D721Med (cell line): ENCODE measurements around the gene IFNA8.
A peak's percentile ranks its signal among the peaks of the same experiment; 100 is the strongest.

Experiments used
- DNase-seq: peaks from one replicate; pipeline ENCODE4 v3.0.0; 2011; ENCODE audit warnings: low spot score; ENCODE audit not compliant: insufficient read length
- FAIRE-seq: peaks from 2 replicates; lab custom pipeline; 2011; peaks lifted over from hg19 to GRCh38; lab: Jason Lieb, UNC
- CTCF ChIP-seq: IDR thresholded peaks from 2 replicates; pipeline ENCODE4 v1.5.1; 2012; ENCODE audit warnings: mild to moderate bottlenecking, control low read depth; ENCODE audit not compliant: insufficient read depth; ENCODE audit errors: missing control alignments

The IFNA8 gene

GRCh38 chr9:21392270-21392669 is 16.6 kb upstream of the IFNA8 start:
- FAIRE-seq, result no peak

DNA sequence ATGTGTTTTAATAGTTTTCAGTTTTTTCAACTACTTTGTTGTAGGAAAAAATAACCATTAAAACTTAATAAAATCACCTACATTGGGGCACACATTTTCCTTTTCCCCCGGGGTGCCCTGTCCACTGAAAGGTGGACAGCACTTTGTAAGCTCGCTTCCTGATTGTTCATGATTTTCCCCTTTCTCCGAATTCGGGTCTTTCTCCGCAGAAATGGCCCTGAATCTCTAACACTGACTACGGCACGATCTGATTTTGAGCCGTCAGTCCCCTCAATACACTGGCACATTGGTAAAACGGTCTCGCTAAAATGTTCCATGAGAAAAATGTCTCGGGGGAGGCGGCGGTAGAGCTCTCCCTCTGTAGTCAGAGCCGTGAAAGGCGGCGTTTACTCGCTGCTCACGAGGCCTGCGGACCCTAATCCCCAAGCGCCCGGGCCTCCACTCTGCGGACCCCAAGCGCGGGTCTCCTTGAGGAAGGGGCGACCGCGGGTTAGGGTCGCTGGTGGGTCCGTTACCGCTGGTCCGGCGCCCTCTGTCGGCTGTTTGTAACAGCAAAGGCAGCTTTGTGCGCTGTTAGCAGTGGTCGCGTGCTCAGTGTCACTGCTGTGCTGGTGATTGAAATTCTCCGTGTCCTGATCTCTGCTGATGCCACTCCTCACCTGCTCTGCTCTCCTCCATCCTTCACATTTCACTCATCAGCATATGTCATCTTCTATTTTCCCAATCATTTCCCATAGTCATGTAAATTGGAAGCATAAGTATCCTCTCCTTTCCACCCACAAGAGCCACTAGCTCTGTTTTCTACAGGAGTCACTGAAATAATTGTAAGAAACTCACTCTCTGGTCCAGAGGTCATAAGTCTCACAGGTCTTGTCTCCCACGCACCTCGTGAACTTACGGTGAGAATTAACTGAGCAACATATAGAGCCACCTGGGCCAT is 12.9 kb upstream of the IFNA8 start:
- peak; percentile 62 for TF ChIP-seq CTCF
- FAIRE-seq (no peak), DNase-seq (no peak)

More at GRCh38 chr9:21392270-21392669, 16.6 kb upstream of the IFNA8 start:
- TF ChIP-seq CTCF, result no peak
- DNase-seq, result no peak

GRCh38 chr9:21398955-21399489 is 9.9 kb upstream of the IFNA8 start:
- FAIRE-seq (no peak), DNase-seq (no peak)
- no peak for TF ChIP-seq CTCF

- no peak for TF ChIP-seq CTCF
- no peak for FAIRE-seq
- DNase-seq, result no peak
These were observed 9.0 kb upstream of the IFNA8 start for GRCh38 chr9:21399956-21400355.

- FAIRE-seq, result no peak
- no peak for TF ChIP-seq CTCF
- no peak for DNase-seq
These were observed 6.3 kb upstream of the IFNA8 start for GRCh38 chr9:21402386-21403251.

DNA sequence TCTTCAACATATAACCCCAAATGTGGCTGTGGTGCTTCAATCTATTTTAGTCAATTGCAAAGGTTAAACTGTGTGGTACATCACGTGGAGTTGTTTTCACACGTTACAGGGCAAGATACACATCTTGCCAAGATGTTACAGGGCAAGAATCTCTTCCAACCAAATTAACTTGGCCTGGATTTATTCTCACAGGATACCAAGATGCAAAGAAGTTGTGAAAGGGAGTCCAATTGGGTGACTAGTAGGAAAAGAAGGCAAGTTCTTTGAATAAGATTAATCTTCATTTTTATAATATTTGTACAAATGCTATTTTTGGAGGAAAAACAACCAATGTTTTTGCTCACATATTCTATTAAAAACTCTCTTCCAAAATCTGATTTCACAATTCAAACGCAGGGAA is 4.8 kb upstream of the IFNA8 start:
- no peak for TF ChIP-seq CTCF
- FAIRE-seq (no peak), DNase-seq (no peak)
